Measurements from ENCODE around the gene PFKFB3.

Gene PFKFB3

GRCh38 chr10:6178581-6178980, 24.2 kb upstream of the PFKFB3 start:
- no peak overlapping the region for H3K4me3 ChIP-seq (replicated peaks; ENCODE audit: low read depth, low read length)
- no peak for TF ChIP-seq CTCF (IDR thresholded peaks at IDR 0.05; ENCODE audit: low read depth, low read length, missing control alignments)
- DNase-seq (ENCODE audit: extremely low read depth, low read depth): no peak

GRCh38 chr10:6179078-6179477, 23.7 kb upstream of the PFKFB3 start:
- no peak overlapping the region for H3K4me3 ChIP-seq (replicated peaks; ENCODE audit: low read depth, low read length)
- no peak for TF ChIP-seq CTCF (IDR thresholded peaks at IDR 0.05; ENCODE audit: low read depth, low read length, missing control alignments)
- DNase-seq (ENCODE audit: extremely low read depth, low read depth): no peak

- DNase-seq (ENCODE audit: extremely low read depth, low read depth): no peak
- H3K4me3 ChIP-seq (replicated peaks; ENCODE audit: low read depth, low read length): no peak overlapping the region
- no peak for TF ChIP-seq CTCF (IDR thresholded peaks at IDR 0.05; ENCODE audit: low read depth, low read length, missing control alignments)
These were observed 22.1 kb upstream of the PFKFB3 start for GRCh38 chr10:6180480-6181110.

GRCh38 chr10:6181249-6181648, 21.5 kb upstream of the PFKFB3 start:
- TF ChIP-seq CTCF (IDR thresholded peaks at IDR 0.05; ENCODE audit: low read depth, low read length, missing control alignments): no peak
- no peak for DNase-seq (ENCODE audit: extremely low read depth, low read depth)
- H3K4me3 ChIP-seq (replicated peaks; ENCODE audit: low read depth, low read length): no peak overlapping the region

- TF ChIP-seq CTCF (IDR thresholded peaks at IDR 0.05; ENCODE audit: low read depth, low read length, missing control alignments): no peak
- no peak for DNase-seq (ENCODE audit: extremely low read depth, low read depth)
- H3K4me3 ChIP-seq (replicated peaks; ENCODE audit: low read depth, low read length): no peak overlapping the region
These were observed 20.2 kb upstream of the PFKFB3 start for GRCh38 chr10:6182454-6183098.

GRCh38 chr10:6185039-6185716, 17.6 kb upstream of the PFKFB3 start:
- H3K4me3 ChIP-seq (replicated peaks; ENCODE audit: low read depth, low read length): no peak overlapping the region
- TF ChIP-seq CTCF (IDR thresholded peaks at IDR 0.05; ENCODE audit: low read depth, low read length, missing control alignments): no peak
- no peak for DNase-seq (ENCODE audit: extremely low read depth, low read depth)

All from HFF-Myc (cell line).